ENCODE data around the gene NR6A1.

DNA sequence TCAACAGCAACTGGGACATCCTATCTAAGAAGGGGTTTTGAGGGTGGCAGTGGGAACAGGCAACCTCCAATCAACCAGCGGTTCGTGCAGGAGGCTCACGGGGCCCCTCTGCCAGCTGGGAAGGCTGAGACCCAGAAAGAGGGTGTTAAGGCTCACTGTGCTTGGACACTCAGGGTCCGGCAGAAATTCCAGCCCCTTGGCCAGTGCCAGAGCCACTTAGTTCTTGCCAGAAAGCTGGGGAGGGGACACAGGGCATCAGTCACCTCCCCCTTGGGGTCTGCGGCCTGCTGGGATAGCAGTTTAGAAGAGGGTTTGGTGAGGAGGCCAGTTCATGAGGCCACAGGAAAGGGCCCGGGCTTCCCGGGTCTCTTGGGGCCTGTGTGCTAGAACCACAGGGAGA lies 300.4 kb downstream of the NR6A1 start:
- TF ChIP-seq EZH2phosphoT487 (IDR thresholded peaks at IDR 0.05; ENCODE audit: insufficient read depth, low read depth) (no peak), EZH2 (IDR thresholded peaks at IDR 0.05; ENCODE audit: insufficient read depth, poor library complexity, severe bottlenecking) (no peak)
